GM12891 (cell line): ENCODE data around the gene CNTFR.

Experiments
- DNase-seq: peaks from one replicate; pipeline ENCODE4 v3.0.0; 2011; ENCODE audit warnings: low spot score; ENCODE audit not compliant: insufficient read length
- FAIRE-seq: peaks from 2 replicates; lab custom pipeline; 2011; peaks lifted over from hg19 to GRCh38; lab: Jason Lieb, UNC
- PAX5 ChIP-seq: IDR thresholded peaks from 2 replicates; pipeline ENCODE4 v1.6.1; 2011; ENCODE audit warnings: low read length, moderate library complexity, mild to moderate bottlenecking; ENCODE audit not compliant: insufficient read depth, severe bottlenecking
- POLR2A ChIP-seq: IDR thresholded peaks from 2 replicates; pipeline ENCODE4 v1.6.1; 2011; ENCODE audit warnings: low read depth, low read length, control low read depth
- POLR2AphosphoS5 ChIP-seq: IDR thresholded peaks from 2 replicates; pipeline ENCODE4 v1.6.1; 2011; ENCODE audit warnings: low read depth, low read length, control low read depth
- POU2F2 ChIP-seq: IDR thresholded peaks from 2 replicates; pipeline ENCODE4 v1.6.1; 2011; ENCODE audit warnings: low read depth, mild to moderate bottlenecking, control low read depth, low read length, moderate library complexity
- SPI1 ChIP-seq: IDR thresholded peaks from 2 replicates; pipeline ENCODE4 v1.6.1; 2011; ENCODE audit warnings: low read depth, low read length, control low read depth
- TAF1 ChIP-seq: IDR thresholded peaks from 2 replicates; pipeline ENCODE4 v1.6.1; 2011; ENCODE audit warnings: low read depth, low read length, control low read depth

Gene CNTFR

DNA sequence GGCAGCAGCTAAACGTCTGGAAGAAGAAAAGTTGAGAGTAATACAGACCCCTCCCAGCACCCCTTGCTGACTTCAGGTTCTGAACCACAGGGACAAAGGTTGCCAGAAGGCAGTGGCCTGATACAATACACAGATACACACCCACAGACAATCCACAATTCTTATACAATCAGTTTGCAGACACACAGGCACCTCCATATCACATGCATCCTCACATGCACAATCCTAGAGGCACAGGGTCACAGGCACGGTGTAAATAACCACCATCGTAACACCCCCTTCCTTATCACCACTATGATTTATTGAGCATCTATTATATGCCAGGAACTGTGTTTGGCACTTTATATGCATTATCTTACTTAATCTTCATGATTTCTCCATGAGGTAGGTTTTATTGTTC is 8.2 kb downstream of the CNTFR start:
- FAIRE-seq: no peak
- TF ChIP-seq SPI1 (no peak), POU2F2 (no peak), POLR2AphosphoS5 (no peak), PAX5 (no peak), POLR2A (no peak)
- DNase-seq: no peak

DNA sequence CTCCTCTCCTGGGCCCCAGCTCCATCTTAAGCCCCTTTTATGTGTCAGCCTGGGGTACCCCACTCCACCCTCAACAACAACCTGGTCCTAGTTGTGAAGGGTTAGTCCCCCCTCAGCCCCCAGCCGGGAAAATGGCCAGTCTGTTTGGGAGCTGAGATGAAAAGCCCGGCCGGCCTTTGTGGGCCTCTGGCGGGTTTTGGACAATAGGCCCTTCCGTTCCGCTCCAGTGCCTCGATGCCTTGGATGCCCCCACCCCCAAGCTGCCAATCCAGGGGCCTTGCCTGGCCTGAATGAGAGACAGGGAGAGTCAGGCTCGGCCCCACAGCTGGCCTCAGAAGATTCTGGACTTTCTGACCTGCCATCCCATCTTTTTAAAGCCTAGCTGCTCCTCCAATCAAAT is 9.2 kb downstream of the CNTFR start:
- TF ChIP-seq TAF1 (no peak), POLR2A (no peak), POLR2AphosphoS5 (no peak), SPI1 (no peak), POU2F2 (no peak), PAX5 (no peak)
- DNase-seq (no peak), FAIRE-seq (no peak)

DNA sequence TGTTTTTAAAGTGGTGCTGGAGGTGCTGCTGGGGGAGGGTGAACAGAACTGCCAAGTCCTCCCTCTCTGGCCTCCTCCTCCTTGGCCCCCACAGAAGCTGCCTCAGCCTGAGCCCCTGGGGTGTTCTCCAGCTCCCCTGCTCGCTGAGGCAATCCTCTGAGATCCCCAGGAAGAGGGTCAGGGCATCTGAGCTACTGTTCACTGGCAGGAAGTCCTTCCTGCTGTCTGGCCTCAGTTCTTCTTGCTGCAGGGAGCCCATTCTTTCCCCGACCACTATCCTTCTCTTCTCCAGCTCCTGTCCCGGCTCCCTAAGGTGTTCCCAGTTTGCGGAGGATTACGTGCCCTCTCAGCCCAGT is 9.7 kb downstream of the CNTFR start:
- FAIRE-seq: no peak
- no peak for DNase-seq
- TF ChIP-seq POLR2AphosphoS5 (no peak), SPI1 (no peak), PAX5 (no peak), POU2F2 (no peak), POLR2A (no peak)

DNA sequence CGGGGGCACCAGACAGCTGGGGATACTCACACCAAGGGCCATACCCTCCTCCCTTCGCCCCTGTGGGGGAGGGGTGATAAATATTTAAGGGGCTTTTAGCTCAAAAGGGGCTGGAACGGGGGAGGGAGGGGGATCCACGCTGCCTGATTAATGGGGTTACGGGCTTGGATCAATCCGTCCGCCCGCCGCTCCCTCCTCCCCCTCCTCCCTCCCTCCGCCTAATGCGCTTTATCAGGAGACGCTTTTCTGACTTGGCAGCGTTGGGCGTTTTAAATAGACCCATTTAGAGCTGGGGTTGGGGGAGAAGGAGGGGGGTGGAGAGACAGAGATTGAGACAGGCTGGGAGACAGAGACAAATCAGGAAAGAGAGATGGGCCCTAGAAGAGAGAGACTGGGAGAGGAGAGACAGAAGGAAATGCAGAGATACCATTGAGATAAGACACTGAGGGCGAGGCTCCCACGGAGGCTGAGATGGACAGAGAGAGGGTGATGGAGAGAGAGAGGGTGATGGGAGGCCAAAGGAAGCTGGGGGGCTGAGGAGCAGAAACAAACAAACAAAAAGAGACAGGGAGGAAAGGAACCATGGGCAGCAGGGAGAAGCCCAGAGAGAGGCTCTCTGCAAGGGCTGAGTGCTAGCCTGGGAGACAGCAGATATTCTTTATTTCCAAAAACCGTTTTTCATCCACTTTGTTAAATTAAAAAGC is 10.3 kb downstream of the CNTFR start:
- no peak for DNase-seq
- FAIRE-seq: no peak
- TF ChIP-seq PAX5: no peak
- TF ChIP-seq SPI1: no peak
- no peak for TF ChIP-seq POLR2A
- no peak for TF ChIP-seq POU2F2
- TF ChIP-seq POLR2AphosphoS5: no peak
- TF ChIP-seq TAF1: no peak

DNA sequence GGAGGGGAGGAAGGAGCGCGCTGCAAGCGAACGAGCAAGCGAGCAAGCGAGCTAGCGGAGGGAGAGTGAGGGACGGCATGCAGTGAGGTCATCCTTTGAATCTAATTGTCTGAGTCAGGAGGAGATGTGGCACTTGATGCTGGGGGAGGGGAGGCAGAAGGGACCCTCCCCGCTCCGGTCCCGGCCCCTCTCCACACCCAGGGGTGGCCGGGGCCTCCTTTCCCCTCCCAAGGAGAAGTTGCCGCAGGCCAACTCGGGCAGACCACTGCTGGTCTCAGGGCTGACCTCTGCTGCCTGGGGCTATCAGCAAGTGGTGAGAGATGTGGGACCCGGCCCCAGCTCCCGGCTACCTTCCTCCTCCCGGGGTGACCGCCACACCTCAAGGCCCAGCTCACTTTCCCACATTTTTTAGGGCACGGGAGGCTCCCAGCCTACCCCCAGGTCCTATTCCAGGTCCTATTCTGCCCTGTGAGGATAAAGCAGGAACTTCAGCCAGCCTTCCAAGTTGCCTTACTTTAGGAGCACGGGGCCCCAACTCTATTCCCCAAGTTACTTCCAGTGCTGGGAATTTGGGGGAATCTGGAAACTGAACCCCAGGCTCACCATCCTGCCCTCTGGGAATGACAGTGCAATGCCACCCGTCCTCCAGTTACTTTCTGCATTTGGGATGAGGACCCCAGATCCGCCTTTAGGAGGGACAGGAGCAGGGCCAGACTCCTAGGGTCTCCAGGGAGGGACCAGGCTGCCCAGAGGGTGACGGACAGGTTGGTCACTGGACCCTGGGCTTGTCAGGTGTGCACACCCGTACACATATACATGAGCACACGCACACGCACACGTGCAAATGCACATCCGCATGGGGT is 11.1 kb downstream of the CNTFR start:
- TF ChIP-seq TAF1 (no peak), SPI1 (no peak), POLR2A (no peak), POLR2AphosphoS5 (no peak), POU2F2 (no peak), PAX5 (no peak)
- FAIRE-seq (no peak), DNase-seq (no peak)

DNA sequence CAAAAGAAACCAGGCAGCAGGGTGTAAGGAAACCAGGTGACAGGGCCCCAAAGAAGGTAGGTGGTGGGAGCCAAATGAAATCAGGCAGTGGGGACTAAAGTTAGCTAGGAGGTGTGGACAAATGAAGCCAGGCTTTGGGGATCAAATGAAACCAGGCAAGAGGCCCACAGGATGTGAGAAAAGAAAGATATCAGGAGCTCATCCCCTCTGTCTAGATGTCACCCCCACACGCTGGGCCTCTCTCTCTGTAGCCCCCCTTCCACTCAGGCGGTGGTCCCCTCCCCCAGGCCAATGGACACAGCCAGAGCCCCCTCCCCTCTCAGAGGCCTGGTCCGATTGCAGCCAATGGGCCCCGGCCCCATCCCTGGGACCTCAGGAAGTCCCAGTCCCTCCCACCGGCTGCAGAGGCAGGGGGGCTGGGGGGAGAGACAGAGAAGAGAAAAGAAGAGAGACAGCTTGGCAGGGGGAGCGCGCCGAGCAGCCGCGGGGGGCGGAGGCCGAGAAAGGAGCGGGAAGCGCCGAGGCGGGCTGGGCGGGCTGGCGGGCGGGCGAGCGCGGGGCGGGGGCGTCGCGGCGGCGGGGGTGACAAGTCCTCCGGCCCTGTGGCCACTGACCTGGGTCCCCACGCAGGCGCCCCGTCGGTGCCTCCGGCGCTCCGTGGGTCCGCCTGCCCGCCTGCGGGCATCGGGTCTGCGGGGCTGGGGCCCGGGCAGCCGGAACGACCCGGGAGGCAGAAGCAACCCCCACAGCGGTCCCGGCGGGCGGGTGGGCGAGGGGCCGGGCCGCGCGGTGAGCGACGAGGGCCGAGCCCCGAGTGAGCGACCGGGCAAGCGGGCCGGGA is 11.9 kb downstream of the CNTFR start:
- no peak for DNase-seq
- TF ChIP-seq POLR2AphosphoS5: no peak
- TF ChIP-seq POLR2A: no peak
- no peak for TF ChIP-seq PAX5
- TF ChIP-seq SPI1: no peak
- TF ChIP-seq POU2F2: no peak
- no peak for TF ChIP-seq TAF1
- no peak for FAIRE-seq

DNA sequence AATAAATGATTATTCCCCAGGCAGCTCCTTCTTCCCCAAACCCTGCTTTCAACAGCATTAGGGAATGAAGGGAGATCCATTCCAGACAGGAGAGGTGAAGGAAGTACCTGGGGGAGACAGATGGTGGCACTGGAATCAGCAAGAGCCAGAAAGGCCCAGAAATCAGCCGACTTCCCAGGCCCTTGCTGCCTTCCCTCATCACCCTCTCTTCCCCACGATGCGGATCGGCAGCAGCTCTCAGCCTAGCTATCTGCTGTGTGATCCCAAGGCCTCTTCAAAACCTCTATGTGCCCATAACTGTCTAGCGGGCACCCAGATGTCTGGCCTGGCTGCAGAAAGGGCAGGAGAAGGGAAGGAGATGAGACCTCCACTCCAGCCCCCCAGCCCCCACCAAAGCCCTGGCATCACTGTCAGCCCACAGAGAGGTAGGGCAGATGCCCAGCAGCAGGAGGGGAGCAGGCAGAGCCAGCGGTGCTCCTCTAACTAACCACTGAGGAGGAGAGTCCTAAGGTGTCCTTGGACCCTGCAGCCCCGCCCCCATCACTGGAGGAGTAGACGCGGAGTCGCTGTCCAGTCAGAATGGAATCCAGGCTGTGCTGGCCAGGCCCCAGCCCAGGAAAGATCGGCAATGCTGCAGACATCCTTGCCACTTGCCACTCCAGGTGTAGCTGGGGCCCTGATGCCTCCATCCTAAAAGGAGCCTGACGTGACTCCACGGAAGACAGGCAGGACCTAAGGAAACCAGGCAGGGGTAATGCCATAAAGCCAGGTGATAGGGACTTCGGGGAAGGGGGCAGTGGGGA is 12.7 kb downstream of the CNTFR start:
- no peak for DNase-seq
- TF ChIP-seq TAF1: no peak
- no peak for TF ChIP-seq POLR2AphosphoS5
- no peak for TF ChIP-seq POLR2A
- no peak for TF ChIP-seq PAX5
- no peak for TF ChIP-seq POU2F2
- no peak for TF ChIP-seq SPI1
- no peak for FAIRE-seq

DNA sequence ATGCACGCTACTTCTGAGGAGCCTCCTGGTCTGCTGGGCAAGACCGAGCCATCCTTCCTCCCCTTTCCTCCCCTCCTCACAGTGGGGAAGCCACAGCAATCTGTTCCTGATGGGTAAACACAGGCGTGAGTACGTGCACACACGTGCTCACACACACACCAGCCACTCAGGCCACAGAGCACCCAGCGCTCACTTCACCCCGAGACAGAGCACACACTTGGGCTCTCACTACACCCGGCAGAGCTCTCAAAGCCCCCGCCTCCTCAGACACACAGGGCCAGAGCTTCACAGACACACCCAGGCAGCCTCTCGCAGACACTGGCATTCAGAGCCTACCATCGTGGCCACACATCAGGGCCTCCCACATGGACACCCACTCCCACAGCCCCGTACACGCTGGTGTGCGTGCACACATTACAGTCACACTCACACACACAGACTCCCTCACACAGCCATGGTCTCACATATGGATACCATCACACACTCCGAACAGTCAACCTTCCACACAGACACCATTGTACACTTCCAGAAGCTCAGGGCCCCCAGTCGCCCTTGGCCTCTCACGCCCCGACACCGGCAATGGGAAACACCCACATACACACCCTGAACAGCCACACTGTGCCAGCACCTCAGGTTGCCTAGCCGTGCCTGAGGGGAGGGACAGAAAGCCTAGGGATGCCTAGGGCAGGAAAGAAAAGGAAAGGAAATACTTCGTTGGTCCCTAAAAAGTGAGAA is 13.5 kb downstream of the CNTFR start:
- DNase-seq (no peak), FAIRE-seq (no peak)
- TF ChIP-seq PAX5 (no peak), SPI1 (no peak), POU2F2 (no peak), POLR2A (no peak), POLR2AphosphoS5 (no peak), TAF1 (no peak)
